Measurements from ENCODE around the gene TMPRSS3.

TMPRSS3 gene

DNA sequence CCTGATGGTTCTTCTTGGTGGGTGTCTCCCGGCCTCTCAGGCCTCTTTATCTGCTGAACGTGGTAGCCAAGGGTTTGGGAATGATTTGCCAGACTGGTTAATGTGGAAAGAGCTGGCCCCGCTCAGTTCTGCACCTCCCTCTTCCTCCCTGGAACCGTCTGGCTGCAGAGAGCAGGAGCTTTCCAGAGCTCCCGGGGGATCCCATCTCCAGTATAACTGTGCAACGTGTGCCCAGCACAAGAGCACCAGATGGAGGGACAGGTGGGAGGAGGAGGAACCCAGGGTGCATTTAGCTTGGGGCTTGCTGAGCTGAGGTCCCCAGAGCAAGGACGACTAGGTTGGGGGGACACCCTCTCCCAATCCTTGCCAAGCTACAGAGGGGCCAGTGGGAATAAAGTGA lies 34.6 kb downstream of the TMPRSS3 start:
- DNase-seq (ENCODE audit: low spot score), result no peak
- in situ Hi-C loops (cut with MboI; ENCODE audit: low sequenced_read_pairs, unreplicated experiment), result no loop called here
- TF ChIP-seq, protein P1, sequence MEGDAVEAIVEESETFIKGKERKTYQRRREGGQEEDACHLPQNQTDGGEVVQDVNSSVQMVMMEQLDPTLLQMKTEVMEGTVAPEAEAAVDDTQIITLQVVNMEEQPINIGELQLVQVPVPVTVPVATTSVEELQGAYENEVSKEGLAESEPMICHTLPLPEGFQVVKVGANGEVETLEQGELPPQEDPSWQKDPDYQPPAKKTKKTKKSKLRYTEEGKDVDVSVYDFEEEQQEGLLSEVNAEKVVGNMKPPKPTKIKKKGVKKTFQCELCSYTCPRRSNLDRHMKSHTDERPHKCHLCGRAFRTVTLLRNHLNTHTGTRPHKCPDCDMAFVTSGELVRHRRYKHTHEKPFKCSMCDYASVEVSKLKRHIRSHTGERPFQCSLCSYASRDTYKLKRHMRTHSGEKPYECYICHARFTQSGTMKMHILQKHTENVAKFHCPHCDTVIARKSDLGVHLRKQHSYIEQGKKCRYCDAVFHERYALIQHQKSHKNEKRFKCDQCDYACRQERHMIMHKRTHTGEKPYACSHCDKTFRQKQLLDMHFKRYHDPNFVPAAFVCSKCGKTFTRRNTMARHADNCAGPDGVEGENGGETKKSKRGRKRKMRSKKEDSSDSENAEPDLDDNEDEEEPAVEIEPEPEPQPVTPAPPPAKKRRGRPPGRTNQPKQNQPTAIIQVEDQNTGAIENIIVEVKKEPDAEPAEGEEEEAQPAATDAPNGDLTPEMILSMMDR (IDR thresholded peaks at IDR 0.05; ENCODE audit: borderline replicate concordance, control extremely low read depth, extremely low read depth, insufficient read depth, missing control alignments), result no peak

DNA sequence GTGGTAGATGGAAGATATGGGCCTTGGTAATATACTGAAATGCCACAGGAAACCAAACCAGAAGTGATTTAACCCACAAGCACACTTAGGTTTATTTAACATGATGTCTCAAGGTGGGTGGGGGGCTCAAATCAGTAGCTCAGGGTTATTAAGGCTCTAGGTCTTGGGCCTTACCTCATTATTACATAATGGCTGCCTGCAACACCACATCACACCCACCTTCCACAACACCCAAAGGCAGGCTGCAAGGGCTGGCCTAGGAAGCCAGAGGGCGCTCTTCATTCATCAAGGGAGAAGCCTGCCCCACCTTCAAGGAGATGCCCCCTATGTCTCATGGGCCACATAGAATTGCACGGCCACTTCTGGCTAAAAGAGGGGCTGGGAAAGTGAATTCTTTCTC lies 35.5 kb downstream of the TMPRSS3 start:
- DNase-seq (ENCODE audit: low spot score), result no peak
- in situ Hi-C loops (cut with MboI; ENCODE audit: low sequenced_read_pairs, unreplicated experiment), result no loop called here
- TF ChIP-seq, protein P1 (IDR thresholded peaks at IDR 0.05; ENCODE audit: borderline replicate concordance, control extremely low read depth, extremely low read depth, insufficient read depth, missing control alignments), result no peak

DNA sequence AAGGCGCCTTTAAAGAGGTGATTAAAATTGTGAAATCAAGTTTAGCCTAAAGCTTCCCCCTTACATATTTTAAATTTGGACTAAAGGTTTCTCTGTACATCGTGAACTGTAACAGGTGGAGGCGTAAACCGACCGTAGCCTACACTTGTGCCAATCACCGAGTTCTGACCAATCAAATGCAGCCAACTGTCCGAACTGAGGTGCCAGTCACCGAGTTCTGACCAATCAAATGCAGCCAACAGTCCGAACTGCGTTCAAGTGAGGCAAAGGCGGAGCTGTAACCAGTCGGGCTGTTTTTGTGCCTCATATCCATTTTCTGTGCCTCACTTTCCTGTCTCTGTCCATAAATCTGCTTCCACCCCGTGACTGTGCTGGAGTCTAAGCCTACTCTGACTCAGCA lies 36.9 kb downstream of the TMPRSS3 start:
- in situ Hi-C loops (cut with MboI; ENCODE audit: low sequenced_read_pairs, unreplicated experiment), result no loop called here
- TF ChIP-seq, protein P1 (IDR thresholded peaks at IDR 0.05; ENCODE audit: borderline replicate concordance, control extremely low read depth, extremely low read depth, insufficient read depth, missing control alignments), result no peak
- DNase-seq (ENCODE audit: low spot score), result no peak

DNA sequence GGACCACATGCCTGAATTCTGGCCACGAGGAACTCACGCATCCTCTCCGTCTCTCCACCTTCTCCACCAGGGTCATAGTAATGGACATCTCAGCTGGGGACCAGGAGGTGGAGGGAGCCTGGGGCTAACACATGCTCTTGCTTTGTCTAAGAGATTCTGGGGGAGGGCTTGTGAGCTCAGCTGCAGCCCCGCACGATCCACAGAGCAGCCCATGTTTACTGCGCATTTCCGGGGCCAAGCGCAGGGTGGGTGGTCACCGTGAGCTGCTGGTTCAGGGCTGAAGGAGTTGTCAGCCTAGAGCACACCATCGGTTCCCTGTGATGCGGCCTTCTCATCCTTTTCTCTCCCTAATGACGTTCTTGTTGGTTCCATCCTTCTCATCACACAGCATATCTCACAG lies 37.6 kb downstream of the TMPRSS3 start:
- no peak for DNase-seq (ENCODE audit: low spot score)
- in situ Hi-C loops (cut with MboI; ENCODE audit: low sequenced_read_pairs, unreplicated experiment), result no loop called here
- TF ChIP-seq, protein P1 (IDR thresholded peaks at IDR 0.05; ENCODE audit: borderline replicate concordance, control extremely low read depth, extremely low read depth, insufficient read depth, missing control alignments), result no peak

DNA sequence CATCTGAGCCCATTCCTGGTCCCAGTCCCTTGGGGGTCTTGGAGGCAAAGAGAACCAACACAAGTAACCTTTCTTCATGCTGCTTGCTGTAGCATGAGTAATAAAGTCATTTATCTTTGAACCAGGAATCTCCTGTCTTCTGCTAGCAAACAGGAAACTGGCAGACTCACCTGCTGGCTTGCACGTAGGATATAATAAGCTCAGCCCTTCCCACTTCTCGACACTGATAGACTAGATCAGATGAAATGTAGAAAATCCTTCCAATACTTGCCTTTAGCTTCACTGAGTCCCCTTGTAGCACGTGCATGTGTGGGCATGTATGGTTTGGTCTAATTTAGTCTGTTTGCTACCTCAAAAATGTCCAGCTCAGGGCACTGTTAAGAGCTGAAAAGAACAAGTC lies 38.5 kb downstream of the TMPRSS3 start:
- TF ChIP-seq, protein P1 (IDR thresholded peaks at IDR 0.05; ENCODE audit: borderline replicate concordance, control extremely low read depth, extremely low read depth, insufficient read depth, missing control alignments), result no peak
- no peak for DNase-seq (ENCODE audit: low spot score)
- in situ Hi-C loops (cut with MboI; ENCODE audit: low sequenced_read_pairs, unreplicated experiment), result no loop called here

DNA sequence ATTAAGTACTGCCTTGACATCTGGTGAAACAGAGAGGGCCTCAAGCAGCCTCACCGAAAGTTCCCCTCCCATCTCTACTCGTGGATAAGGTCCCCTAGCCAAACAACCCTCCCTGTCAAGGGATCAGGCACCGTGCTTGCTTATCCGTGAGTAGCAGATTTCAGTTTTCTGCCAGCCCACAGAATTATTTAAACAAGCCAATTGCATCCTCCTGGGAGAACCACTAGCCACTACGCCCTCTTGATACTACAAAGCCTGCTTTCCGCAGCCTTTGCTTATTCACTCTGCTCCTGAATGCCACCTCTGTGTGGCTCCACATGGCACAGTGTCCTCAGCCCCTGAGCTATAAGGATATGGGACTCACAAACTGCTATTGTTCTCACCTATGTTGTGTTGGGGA lies 39.2 kb downstream of the TMPRSS3 start:
- TF ChIP-seq, protein P1 (IDR thresholded peaks at IDR 0.05; ENCODE audit: borderline replicate concordance, control extremely low read depth, extremely low read depth, insufficient read depth, missing control alignments), result no peak
- DNase-seq (ENCODE audit: low spot score), result no peak
- in situ Hi-C loops (cut with MboI; ENCODE audit: low sequenced_read_pairs, unreplicated experiment), result no loop called here

DNA sequence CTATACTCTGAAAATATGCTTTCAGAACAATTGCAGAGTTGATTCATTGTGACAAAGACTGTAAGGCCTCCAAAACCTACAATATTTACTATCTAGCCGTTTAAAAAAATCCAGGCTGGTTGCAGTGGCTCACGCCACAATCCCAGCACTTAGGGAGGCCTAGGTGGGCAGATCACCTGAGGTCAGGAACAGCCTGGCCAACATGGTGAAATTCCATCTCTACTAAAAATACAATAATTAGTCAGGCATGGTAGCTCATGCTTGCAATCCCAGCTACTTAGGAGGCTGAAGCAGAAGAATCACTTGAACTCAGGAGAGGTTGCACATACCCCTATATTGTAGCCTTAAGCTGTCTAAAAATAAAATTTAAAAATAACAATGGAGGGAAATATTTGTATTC lies 39.8 kb downstream of the TMPRSS3 start:
- in situ Hi-C loops (cut with MboI; ENCODE audit: low sequenced_read_pairs, unreplicated experiment), result no loop called here
- DNase-seq (ENCODE audit: low spot score), result no peak
- TF ChIP-seq, protein P1 (IDR thresholded peaks at IDR 0.05; ENCODE audit: borderline replicate concordance, control extremely low read depth, extremely low read depth, insufficient read depth, missing control alignments), result no peak
